GM15510 (cell line): ENCODE data around the gene YES1.
A peak's percentile ranks its signal among the peaks of the same experiment; 100 is the strongest.

ENCODE experiments used
- POLR2A ChIP-seq: IDR thresholded peaks from 3 replicates; pipeline ENCODE4 v1.6.1; 2011; ENCODE audit warnings: borderline replicate concordance; ENCODE audit not compliant: insufficient read length; ENCODE audit errors: extremely low read depth

Gene YES1

DNA sequence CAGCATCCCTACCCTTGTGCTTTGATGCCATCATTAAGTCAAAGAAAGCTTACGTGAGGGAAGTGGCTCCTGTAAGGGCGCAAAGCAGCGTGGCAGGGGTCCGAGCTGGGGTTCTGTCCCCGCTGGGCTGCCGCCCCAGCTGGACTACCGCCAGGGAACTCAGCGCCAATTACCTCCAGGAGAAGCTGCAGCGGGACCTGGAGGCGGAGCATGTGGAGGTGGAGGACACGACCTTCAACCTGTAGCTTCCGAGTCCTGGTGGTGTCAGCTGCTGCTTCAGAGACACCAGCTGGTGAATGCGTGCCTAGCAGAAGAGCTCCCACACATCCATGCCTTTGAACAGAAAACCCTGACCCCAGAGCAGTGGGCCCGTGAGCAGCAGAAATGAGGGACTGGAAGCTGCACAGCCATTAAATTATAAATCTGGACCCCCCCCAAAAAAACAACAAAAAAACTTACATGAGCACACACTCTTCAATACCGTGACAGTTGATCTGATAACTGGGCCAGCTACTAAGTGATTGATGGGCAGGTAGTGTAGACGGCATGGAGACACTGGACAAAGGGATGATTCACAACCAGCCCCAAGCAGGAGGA, 20.1 kb upstream of the YES1 start:
- TF ChIP-seq POLR2A = no peak

DNA sequence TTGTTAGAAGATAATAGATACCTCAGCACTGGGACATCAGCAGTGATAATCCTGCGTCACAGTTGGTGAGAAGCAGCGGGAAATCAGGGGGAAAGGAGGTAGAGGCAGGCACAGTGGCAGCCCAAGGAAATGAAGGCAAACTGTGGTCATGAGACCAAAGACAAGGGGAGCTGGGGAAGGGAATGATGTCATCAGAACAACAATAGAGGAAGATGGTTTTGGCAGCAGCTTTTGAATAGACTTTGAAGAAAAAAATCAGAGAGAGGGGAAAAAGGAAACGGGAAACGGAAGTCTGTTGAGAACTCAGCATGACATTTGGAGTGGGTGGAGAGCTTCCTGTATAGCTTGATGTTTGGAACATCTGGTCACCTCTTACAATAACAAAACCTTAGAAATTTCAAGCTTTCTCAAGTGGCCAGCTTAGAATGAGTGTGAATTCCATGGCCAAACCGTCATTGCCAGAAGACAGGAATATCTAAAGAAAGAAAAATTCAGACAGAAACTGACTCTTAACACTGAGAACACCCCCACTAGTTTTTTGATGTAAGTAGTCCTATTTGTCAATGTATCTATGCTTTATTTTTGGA, 18.4 kb upstream of the YES1 start:
- no peak for TF ChIP-seq POLR2A

DNA sequence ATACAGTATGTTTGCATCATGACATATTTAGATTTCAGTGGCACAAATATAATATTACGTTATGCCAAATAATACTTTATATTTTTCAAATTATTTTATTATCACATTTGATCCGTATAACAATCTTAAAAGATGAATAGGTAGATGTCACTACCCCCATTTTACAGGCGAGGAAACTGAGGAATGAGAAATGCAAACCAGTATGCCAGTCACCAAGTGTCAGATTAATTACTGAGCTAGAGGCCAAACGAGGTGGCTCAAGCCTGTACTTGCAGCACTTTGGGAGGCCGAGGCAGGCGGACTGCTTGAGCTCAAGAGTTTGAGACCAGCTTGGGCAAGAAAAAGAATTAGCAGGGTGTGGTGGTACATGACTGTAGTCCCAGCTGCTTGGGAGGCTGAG, 17.4 kb upstream of the YES1 start:
- no peak for TF ChIP-seq POLR2A

DNA sequence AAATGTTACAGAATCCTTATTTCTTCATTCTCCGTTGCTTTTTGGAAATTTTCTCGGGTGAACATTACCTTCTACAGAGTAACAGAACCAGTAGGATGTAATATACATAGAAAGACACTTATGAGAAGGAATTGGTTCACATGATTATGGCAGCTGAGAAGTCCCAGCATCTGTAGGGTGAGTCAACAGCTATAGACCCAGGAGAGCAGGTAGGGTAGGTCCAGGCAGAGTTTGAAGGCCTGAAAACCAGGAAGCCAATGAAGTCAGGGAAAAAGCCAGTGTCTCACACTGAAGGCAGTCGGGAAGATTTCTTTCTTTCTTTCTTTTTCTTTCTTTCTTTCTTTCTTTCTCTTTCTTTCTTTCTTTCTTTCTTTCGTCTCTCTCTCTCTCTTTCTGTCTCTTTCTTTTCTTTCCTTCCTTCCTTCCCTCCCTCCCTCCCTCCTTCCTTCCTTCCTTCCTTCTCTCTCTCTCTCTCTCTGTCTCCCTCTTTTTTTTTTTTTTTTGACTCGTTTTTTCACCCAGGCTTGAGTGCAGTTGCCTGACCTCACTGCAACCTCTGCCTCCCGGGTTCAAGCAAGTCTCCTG, 15.1 kb upstream of the YES1 start:
- TF ChIP-seq POLR2A = no peak

DNA sequence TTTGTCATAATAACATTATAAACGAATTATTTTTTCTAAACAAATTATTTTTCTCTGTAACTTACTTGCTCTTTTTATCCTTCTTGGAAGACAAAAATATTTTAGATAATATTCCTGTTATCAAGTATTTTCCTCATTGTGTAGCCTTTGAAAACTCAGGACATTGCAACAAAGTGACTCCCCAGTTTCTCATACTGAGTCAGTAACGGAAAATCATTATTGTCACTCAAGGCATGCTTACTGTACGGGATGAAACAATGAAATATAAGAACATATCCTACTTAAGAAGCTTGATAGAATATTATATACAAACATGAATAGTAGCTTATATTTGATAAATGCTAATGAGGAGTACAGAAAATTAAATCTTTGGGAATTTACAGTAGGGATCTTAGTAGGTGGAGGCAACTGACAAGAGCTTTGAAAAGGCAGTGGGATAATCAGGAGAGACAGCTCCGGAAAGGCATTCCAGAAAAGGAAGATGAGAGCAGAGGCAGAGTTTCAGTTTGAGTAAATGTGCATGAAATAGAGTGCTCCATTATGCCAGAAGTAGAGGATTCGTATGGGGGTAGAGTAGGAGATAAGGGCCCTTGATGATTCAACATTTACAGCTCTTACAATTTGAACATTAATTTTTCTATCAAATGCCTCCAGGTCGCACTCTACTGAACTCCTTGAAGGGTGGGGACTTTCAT, 14.0 kb upstream of the YES1 start:
- no peak for TF ChIP-seq POLR2A

DNA sequence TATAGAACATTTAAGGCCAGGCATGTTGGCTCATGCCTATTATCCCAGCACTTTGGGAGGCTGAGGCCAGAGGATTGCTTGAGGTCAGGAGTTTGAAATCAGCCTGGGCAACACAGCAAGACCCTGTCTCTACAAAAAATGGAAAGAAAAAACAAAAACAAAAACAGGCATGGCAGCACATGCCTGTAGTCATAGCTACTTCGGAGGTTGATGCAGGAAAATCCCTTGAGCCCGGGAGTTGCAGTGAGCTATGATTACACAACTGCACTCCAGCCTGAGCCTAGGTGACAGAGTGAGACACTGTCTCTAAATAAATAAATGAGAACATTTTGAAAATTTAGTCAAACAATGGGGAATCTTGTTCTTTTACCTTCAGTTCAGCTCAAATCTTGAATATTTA, 12.1 kb upstream of the YES1 start:
- no peak for TF ChIP-seq POLR2A

DNA sequence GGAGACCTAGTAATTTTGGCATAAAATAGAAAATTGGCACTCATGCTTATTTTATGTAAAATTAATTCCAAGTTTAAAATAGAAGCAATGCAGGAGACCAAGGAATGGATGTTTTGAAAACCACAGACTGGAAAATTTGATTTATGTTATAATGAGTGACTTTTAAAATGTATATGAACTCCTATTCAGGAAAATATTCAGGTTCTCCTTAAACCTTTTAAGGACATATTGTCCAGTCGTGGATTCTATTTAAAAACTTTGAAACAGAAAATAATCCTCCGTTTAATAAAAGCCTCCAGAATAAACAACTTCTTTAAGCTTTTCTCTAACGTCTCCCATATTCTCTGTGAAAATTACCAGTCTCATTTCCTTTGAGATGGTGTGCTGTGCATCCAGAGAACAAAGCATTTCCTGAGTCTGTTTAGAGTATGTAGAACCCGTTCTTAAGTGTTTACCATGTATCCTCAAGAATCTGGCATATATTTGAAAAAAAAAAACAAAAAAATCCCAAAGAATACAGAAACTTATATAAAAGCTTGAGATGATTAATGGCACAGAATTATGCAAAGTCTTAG, 8.6 kb upstream of the YES1 start:
- TF ChIP-seq POLR2A = no peak

DNA sequence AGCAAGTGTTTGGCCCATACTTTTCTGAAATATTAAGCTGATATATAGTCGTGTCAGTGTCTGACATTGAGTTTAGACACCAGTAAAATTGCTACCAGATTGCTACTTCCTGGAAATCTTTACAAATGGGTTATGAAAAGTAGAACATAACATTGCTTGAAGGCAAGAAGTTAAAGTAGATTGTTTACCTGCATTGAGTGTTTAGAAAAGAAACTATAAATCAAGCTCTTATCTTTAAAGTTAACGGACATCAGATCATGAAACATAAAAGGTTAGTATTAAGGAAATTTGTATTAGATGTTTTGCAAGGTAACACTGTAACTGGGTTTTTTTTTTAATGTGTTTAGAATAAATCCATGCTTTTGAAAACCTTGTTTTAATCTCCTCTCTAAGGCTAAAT, 4.8 kb upstream of the YES1 start:
- no peak for TF ChIP-seq POLR2A

DNA sequence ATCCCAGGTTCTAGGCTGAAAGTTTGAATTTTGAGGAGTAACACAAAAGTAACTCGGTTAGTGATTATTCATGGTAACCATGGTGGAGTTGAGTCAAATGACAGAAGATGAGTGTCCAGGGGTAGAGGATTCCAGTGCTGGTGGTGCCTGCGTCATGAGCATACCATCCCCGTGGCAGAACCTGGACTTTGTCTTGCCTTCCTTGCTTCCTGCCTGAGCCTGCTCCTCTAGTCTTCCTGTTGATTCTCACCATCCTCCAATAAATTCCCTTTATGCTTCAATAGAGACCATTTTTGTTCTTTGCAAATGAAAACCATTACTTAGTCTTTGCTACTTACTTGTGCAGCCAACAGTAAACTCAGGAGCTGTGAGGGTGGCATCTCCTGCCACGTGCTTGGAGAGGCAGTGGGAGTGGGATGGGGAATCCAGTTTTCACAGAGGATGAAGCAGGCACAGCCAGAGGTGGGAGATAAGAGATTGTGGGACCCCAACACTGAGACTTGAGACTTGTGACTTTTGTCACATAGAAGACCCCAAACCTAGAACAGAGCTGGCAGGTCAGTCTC, 4.1 kb upstream of the YES1 start:
- no peak for TF ChIP-seq POLR2A

DNA sequence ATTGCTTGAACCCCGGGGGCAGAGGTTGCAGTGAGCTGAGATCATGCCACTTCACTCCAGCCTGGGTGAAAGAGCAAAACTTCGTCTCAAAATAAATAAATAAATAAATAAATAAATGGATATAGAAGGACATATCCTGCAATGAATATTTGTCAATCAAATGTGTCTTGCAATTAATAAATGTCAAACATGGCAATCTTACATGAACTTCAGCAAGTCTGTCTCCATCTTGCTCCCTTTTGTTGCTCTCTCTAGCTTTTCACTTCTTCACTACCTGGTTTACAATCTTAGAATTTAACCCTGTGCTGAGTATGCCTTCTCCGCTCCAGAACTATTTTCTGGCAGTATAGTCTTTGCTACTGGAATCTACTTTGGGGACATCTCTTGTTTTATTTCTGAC, 3.3 kb upstream of the YES1 start:
- TF ChIP-seq POLR2A = no peak

DNA sequence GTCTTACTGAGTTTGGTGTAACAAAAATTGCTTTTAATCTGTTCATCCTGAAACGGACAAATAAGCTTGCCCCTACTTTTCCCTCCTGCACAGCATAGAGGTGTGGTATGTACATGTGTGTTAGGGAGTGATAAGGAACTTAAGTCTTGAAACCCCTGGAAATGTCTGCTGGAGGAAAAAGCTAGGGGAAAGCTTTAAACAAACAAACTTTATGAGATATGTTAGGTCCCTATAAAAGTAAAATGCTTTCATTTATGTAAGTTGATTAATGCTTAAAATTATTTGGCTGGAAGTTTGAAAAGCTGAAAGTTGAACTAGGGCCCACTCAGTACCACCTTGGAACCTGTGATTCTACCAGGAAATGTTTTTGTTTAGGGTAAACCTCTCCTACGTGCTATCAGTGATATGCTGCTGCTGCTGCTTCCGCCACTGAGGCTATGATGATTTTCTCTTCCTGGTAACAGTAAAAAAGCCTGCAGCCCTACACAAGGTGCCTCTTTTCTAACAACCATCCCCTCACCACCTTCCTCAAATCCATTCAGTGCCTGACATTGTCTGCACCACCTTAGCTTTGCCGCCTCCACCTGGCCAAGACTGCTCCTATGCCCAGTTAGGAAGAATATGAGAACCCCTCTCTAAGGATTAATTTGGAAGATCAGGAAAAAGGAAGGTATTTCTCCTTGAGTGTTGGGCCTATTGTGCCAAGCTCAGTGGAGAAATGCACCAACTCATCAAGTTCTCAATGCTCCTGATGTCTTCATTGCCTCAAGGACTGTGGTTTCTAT, 2.5 kb upstream of the YES1 start:
- no peak for TF ChIP-seq POLR2A

DNA sequence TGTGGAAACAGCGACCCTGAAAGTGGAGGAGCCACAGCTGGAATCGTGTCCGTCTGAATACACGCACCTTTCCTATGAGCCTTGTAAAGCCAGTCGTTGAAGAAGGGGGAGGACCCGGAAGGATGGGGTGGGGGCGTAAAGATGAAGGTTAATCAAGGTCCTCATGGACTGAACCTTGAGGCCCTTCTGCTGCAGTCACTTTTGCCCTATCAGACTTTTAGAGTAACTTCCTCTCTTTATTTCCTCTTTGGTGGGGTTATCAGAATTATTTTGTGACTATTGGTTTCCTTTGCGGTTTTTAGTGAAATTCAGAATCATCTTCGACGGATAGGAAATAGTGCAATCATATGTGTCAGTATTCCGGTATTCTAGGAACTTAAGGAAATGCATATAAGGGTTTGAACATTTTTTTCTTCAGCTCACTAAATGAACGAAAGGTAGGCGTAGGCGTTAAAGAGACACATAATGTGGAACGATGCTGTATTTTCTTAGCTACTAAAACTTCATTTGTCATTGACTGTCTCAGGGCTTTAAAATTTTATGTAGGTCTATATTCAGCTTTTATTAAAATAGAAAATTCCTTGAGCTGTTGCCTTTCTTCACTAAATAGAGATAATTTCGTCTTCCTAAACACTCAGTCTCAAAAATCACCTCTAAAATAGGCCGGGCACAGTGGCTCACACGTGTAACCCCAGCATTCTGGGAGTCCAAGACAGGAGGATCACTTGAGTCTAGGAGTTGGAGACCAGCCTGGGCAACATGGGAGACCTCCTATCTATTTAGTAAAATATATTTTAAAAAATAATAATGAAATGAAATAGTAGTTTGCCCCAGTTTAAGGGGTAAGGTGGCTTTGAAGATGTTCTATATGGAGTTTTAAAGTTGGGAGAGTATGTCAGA, 1.4 kb upstream of the YES1 start:
- TF ChIP-seq POLR2A = no peak

DNA sequence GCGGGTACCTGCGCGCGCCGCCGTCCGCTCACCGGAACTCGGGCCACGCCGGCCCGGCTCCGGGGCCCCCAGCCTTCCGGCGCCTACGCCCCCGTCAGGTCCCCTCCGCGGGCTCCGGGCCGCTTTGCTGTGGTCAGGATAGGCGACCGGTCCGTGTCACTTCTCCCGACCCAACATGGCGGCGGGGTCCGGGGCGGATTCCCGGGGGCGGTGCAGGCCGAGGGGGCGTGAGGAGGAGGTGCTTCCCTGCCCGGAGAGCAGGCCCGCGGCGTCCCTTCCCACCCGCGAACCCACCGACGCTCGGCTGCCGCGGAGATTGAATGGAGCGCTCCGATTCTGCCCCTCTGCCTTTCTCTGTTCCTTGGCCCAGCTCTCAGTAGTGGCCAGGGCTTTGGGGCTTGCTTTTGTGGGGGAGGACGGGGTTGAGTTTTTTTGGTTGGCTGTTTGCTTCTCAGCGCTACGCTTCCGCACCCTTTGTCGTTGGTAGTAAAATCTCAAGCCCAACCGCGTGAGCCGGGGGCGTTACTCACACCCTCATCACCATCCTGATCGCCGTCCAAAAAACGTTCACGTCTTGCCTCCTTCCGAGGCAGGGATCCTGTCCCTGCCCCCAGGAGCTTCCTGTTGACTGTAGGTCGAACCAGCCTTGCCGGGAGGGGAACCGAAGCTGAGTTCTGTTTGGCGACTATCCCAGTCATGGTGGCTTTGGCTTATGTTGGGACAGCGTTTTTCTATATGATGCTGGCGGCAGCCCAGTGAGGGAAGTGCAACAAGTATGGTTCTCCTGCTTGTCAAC, 532 bp upstream of the YES1 start:
- TF ChIP-seq POLR2A = peak; percentile 72
